ENCODE data around the gene ALDH1A1. TPM values are rescaled to one million over a fixed set of nuclear protein-coding genes. Genes with fewer than 3 reads are reported as not detected.

ALDH1A1 gene
- total RNA-seq, 3 donors from 2014 or later (not counting 1 experiment from before 2014, with no cell fraction given): 0.57 to 1.7 TPM; not detected in 1

GRCh38 chr9:72884508-72884907 lies 68.3 kb downstream of the ALDH1A1 start:
- ATAC-seq (no peak), DNase-seq (no peak)
- Histone ChIP-seq H3K27ac (ENCODE audit: low read length) (no peak overlapping the region), H3K4me1 (ENCODE audit: control insufficient read depth, insufficient read depth, low read length) (no peaks in the 10 kb centered on the region), H3K4me3 (ENCODE audit: low read length) (no peak overlapping the region), H3K36me3 (ENCODE audit: control insufficient read depth, insufficient read depth, low read length) (no peaks in the 10 kb centered on the region), H3K27me3 (ENCODE audit: control insufficient read depth, insufficient read depth, low read length) (no peaks in the 10 kb centered on the region), H3K9me3 (ENCODE audit: control insufficient read depth, insufficient read depth, low read length) (no peaks in the 10 kb centered on the region)
- H3K4me3 Mint-ChIP-seq: no peak overlapping the region
- no peak overlapping the region for H3K27ac Mint-ChIP-seq
- H3K27me3 Mint-ChIP-seq (ENCODE audit: low read depth in 2 of 2): no peaks in the 10 kb centered on the region
- no peaks in the 10 kb centered on the region for H3K9me3 Mint-ChIP-seq
- no peak for TF ChIP-seq CTCF (IDR thresholded peaks at IDR 0.05)
- 90% methylated on average over 1 of the region's 1 CpG for WGBS (ENCODE audit: insufficient coverage)
- H3K4me1 Mint-ChIP-seq: no peaks in the 10 kb centered on the region
- no peaks in the 10 kb centered on the region for H3K36me3 Mint-ChIP-seq
- intact Hi-C loops (cut with micrococcal nuclease): no loop called here

GRCh38 chr9:72883875-72884274 lies 69.0 kb downstream of the ALDH1A1 start:
- no peaks in the 10 kb centered on the region for H3K9me3 ChIP-seq (ENCODE audit: control insufficient read depth, insufficient read depth, low read length)
- ATAC-seq: no peak
- H3K4me3 Mint-ChIP-seq: no peak overlapping the region
- H3K36me3 ChIP-seq (ENCODE audit: control insufficient read depth, insufficient read depth, low read length): no peaks in the 10 kb centered on the region
- no peaks in the 10 kb centered on the region for H3K9me3 Mint-ChIP-seq
- H3K27me3 Mint-ChIP-seq (ENCODE audit: low read depth in 2 of 2): no peaks in the 10 kb centered on the region
- no peak overlapping the region for H3K4me3 ChIP-seq (ENCODE audit: low read length)
- no peaks in the 10 kb centered on the region for H3K4me1 ChIP-seq (ENCODE audit: control insufficient read depth, insufficient read depth, low read length)
- H3K36me3 Mint-ChIP-seq: no peaks in the 10 kb centered on the region
- TF ChIP-seq CTCF (IDR thresholded peaks at IDR 0.05): no peak
- H3K27me3 ChIP-seq (ENCODE audit: control insufficient read depth, insufficient read depth, low read length): no peaks in the 10 kb centered on the region
- no peak overlapping the region for H3K27ac Mint-ChIP-seq
- H3K4me1 Mint-ChIP-seq: no peaks in the 10 kb centered on the region
- 95% methylated on average over 2 of the region's 3 CpGs for WGBS (ENCODE audit: insufficient coverage)
- intact Hi-C loops (cut with micrococcal nuclease): loop anchor here (1.0 kb wide), 1 partner anchor 13 kb away; no protein-coding TSS in a partner anchor
- no peak for DNase-seq
- no peak overlapping the region for H3K27ac ChIP-seq (ENCODE audit: low read length)

DNA sequence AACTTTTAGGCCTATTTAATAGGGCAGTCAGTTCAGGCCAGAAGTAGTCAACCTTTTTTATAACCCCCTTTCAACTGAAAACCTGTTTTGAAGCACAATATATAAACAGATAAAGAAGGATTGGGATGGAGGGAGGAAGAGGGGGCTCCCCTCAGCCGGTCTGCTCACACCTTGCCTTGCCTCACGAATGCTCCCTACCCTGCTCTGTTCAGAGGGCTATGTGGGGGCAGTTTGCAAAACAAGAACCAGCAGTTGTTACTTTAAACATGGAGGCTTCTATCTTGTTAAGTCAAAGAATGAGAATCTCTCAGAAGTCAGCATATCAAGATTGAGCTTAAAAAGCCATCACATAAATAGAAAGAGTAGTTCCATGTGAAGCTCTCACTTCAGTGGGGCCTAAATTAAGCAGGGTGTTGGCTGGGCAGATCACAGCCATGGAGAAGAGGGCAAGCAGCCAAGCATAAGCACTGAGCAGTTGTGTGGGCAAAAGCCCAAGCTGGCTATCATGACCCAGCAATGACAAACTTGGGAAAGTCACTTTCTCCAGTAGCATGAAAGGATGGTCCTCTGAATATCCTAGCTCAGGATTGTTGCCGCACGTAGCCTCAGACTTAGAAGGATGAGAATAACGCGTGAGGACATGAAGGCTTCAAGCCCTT lies 70.6 kb downstream of the ALDH1A1 start:
- no peak for ATAC-seq

More for the DNA sequence above, 70.6 kb downstream of the ALDH1A1 start:
- no peak overlapping the region for H3K4me3 ChIP-seq (ENCODE audit: low read length)
- no peaks in the 10 kb centered on the region for H3K36me3 Mint-ChIP-seq
- no peak overlapping the region for H3K27ac ChIP-seq (ENCODE audit: low read length)
- no peaks in the 10 kb centered on the region for H3K4me1 Mint-ChIP-seq
- no peaks in the 10 kb centered on the region for H3K27me3 Mint-ChIP-seq (ENCODE audit: low read depth in 2 of 2)
- TF ChIP-seq CTCF (IDR thresholded peaks at IDR 0.05): no peak
- no peaks in the 10 kb centered on the region for H3K4me1 ChIP-seq (ENCODE audit: control insufficient read depth, insufficient read depth, low read length)
- WGBS (ENCODE audit: insufficient coverage): 96% methylated on average over 6 of the region's 6 CpGs
- H3K9me3 Mint-ChIP-seq: no peaks in the 10 kb centered on the region
- DNase-seq: no peak
- intact Hi-C loops (cut with micrococcal nuclease): no loop called here
- no peaks in the 10 kb centered on the region for H3K27me3 ChIP-seq (ENCODE audit: control insufficient read depth, insufficient read depth, low read length)
- no peaks in the 10 kb centered on the region for H3K9me3 ChIP-seq (ENCODE audit: control insufficient read depth, insufficient read depth, low read length)
- H3K27ac Mint-ChIP-seq: no peak overlapping the region
- H3K36me3 ChIP-seq (ENCODE audit: control insufficient read depth, insufficient read depth, low read length): no peaks in the 10 kb centered on the region
- H3K4me3 Mint-ChIP-seq: no peak overlapping the region

Data from natural killer cell (primary cell).